Fibroblast of skin of right quadriceps (primary cell): Measurements from ENCODE around the gene TCAP.

Experiments
- DNase-seq: peaks from one replicate; pipeline ENCODE4 v3.0.0-alpha.2; 2013

TCAP gene

DNA sequence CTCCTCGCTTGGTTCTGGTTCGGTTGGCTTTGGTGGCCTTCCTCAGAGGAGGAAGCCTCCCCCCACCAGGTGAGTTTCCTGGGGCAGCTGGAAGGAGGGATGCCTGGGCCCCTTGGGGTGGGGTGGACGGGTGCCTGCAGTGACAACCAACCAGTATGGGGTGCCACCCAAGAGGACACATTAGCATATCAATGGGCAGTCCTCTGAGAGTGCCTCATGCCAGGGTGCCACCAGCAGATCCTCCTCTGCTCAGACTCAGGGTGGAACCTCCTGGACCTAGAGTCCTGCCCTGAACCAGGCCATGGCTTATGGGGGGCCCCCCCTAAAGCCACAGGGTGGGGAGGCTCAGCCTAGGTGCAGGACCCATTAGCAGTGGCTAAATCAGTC, 35.7 kb upstream of the TCAP start:
- no peak for DNase-seq

DNA sequence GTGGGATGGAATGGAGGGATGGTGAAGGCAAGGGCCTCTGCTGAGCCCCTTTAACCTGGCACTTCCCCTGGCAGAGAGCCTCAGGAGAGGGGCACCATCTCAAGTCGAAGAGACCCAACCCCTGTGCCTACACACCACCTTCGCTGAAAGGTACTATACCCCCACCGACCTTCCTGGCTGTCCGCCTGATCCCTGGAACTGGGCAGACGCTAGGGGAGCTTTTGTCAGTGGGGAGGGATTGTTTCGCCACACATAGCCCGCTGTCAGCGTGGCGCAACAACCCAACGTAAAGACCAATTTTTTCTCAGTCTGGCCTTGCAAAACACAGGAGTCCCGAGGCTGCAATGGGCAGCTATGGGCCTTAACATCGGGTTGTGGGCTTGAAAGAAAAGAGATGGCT, 35.3 kb upstream of the TCAP start:
- DNase-seq, result no peak

DNA sequence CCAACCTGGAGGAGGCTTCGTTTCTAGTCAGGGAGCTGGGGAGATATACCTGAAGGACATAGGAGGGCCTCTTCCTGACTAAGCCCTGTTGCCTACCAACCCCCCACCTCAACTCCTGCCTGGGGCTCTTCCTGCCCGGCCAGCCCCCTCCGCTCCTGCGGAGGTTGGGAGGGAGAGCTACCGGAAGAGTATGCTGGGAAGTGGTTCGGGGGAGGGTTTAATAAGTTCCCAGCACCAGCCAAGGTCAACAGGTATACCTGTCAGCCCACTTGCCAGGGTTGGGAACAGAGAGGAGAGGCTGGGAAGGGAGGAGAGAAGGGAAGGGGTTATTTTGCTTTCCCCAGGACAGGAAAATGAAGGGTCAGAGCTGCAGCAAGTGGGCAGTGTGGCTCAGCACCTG, 33.7 kb upstream of the TCAP start:
- no peak for DNase-seq

DNA sequence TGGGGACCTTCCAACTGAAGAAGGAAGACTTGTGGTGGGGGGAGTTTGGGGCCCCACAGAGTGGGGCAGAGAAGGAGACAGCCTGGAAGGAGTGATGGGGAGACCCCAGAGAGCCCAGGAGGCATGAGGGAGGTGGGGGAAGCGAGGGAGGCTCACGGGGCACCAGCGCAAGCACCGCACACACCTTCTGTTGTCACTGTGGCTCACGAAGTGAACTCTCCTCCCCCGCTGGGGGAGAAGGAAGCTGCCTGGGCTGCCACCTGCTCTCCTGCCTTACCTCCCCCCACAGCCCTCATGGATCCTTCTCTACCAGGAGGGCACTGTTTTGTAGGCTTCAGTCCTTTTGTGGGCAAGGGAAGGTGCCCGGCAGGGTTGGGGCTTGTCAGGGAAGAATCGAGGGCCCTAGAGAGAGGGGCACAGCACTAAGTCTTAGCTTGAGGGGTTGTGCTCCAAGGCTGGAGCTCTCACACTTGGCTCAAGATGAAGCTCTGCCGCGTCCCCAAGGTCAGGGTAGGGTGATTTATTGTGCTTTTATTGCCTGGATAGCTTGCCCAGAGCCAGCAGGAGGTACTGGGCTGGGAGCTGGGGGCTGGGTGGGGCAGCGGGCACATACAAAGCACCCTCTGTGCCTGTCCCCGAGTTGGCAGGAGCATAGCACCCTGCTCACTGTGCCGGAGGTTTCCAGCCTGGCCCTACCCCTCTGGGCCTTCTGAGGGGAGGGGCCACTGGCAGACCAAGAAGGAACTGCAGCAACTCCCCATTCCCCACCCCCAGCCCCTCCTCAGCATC, 32.8 kb upstream of the TCAP start:
- no peak for DNase-seq

DNA sequence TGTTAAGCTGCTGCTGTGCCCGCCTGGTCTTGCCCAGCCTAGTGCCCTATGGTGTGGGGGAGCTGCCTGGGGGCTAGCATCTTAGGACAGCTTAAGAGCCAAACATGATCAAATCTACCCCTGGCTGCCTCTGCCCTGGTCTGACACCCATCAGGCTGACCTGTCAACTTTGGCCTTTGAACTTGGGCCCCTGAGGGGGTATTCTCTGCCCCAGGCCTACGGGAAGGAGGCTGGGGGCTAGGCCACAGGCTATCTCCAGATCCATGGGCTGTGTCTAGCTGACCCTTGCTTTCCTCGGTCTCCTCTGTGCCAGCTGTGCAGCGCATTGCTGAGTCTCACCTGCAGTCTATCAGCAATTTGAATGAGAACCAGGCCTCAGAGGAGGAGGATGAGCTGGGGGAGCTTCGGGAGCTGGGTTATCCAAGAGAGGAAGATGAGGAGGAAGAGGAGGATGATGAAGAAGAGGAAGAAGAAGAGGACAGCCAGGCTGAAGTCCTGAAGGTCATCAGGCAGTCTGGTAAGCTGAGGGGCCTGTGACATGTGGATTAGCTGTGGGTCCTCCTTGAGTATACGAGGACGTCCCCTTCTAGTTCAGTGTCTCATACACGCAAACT, 31.5 kb upstream of the TCAP start:
- no peak for DNase-seq

DNA sequence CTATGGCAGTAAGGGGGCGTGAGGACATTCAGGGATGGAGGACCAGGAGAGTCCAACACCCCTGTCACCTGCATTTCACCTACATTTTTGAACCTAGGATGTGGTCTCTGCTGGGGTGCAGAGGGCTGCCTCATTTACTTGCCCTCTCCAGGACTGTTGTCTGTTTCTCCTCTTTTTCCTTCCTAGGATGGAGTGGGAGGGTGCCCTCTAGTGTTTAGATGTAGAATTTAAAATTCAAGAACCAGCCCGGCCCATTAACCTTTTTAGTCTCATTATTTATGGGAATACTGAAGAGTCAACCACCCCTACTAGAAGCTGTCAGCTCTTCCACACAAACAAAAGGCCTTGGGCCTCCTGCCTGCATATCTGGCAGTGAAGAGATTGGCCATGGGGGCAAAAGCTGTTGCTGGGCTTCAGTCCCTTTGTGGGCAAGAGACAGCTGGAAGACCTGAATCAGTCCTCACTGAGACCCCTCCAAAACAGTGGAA, 30.7 kb upstream of the TCAP start:
- peak; percentile 32 for DNase-seq

DNA sequence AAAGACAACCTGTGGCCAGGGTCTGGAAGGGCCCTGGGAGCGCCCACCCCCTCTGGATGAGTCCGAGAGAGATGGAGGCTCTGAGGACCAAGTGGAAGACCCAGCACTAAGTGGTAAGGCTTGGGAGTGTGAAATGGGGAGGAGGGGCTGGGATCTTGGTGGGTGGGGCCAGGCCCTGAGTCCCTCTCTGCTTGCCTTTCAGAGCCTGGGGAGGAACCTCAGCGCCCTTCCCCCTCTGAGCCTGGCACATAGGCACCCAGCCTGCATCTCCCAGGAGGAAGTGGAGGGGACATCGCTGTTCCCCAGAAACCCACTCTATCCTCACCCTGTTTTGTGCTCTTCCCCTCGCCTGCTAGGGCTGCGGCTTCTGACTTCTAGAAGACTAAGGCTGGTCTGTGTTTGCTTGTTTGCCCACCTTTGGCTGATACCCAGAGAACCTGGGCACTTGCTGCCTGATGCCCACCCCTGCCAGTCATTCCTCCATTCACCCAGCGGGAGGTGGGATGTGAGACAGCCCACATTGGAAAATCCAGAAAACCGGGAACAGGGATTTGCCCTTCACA, 29.5 kb upstream of the TCAP start:
- no peak for DNase-seq

GRCh38 chr17:39636587-39636926, 28.6 kb upstream of the TCAP start:
- DNase-seq, result no peak

DNA sequence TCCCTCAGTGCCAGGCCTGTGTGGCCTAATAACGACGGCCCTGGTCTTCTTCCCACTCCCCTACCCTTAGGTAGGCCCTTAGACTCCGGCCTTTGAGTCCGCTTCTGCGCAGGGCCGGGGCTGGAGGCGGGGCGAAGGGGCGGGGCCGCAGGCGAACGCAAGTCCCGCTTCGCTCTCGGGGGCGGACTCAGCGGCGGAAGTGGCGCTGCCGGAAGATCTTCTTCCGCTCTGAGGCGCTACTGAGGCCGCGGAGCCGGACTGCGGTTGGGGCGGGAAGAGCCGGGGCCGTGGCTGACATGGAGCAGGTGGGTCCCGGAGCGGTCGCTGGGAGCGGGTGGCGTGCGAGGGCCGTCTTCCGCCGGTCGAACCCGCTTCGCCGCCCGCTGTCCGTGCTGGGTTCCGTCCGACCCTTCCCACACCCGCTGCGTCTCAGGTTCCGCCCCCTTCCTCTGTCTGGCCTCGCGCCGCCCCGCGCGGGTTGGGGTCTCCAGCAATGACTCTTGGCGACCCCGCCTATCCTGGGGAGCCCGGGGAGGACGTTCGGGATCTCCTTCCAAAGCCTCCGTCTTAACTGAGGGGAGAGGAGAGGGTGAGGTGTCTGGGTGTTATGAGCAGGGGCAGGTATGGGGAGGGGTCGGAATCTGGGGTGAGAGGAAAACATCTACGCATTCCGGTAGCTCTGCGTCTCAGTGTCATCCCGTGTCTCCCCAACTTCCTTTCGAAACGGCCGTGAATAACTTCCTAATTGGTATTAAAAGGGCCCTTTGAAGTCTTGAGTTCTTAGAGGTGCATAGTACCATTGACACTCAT, 28.0 kb upstream of the TCAP start, which contains the start of gene STARD3:
TSS of gene STARD3 (plus strand) at position 218 of the 810 bp plus-strand sequence. CDS start 16,388 bp downstream, outside the sequence.
- peak; percentile 81 for DNase-seq

- no peak for DNase-seq
Measured at GRCh38 chr17:39638317-39638716, 26.8 kb upstream of the TCAP start.

DNA sequence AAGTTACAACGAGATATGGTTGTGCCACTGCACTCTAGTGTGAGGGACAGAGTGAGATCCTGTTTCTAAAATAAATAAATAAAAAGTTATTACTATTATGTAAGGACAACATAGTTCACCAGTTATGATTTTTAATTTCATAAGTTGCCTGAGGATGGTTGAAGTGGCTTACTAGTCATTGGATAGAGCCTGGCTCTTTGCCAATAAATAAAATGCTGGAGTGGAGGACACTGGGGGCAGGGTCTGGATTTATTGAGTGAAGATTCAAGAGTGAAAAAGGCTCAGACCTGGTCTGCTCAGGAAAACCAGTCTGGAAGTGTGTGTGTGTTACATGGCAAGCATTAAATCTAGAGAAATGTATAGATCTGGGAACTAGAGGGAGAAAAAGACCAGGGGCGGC, 26.1 kb upstream of the TCAP start:
- DNase-seq, result no peak

- no peak for DNase-seq
Measured at GRCh38 chr17:39639566-39640458, 25.3 kb upstream of the TCAP start.

- no peak for DNase-seq
Measured at GRCh38 chr17:39640591-39641031, 24.5 kb upstream of the TCAP start.

DNA sequence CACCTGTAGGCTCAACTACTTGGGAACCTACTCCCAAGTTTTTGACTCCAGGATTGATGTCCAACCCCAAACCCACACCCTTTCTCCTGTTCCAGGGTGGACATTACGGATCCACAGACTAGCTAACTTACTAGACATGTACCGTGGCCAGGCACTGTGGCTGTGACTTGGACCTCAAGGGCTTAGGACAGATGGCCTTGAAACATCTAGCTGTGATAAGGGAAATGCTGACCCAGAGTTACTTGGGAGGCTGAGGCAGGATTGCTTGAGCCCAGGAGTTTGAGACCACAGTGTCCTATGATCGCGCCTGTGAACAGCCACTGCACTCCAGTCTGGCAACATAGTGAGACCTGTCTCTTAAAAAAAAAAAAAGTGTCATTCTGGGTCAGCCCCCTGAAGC, 24.1 kb upstream of the TCAP start:
- DNase-seq, result no peak

DNA sequence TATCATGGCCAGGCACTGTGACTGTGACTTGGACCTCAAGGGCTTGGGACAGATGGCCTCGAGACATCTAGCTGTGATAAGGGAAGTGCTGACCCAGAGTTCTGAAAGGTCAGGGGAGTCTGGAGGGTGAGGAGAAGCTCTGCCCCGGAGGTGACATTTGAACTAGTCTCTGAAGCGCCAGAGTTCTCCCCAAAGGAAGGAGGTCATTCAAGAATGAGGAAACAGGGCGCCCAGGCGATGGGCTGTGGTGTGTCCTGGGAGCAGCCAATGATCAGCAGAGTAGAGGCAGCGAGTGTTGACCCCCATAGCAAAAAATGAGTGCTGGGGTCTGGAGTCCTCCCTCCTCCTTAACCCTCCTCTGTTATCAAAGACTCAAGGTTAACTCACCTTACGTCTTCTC, 23.3 kb upstream of the TCAP start:
- DNase-seq, result no peak

- DNase-seq, result no peak
Measured at GRCh38 chr17:39642291-39643074, 22.7 kb upstream of the TCAP start.

DNA sequence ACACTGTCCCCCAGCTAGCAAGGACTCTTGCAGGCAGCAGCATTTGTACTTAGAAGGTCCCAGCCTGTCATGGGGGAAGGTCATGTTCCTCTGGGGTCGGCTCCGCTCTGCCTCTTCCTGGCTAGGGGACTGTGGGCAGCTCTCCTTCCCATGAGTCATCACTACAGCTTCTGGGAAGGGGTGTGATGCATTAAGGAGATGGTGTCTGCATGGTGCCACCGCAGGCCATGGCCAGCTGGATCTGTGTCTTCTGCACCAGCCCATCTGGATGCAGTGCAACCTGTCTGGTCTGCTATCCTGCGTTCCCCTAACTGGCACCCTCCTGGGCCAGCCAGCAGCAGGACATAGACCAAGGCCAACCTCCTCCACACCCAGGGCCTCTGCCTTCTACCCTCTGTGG, 21.9 kb upstream of the TCAP start:
- peak; percentile 28 for DNase-seq

GRCh38 chr17:39647256-39647655, 17.9 kb upstream of the TCAP start:
- DNase-seq, result no peak

GRCh38 chr17:39648616-39649366, 16.4 kb upstream of the TCAP start:
- peak; percentile 69 for DNase-seq

GRCh38 chr17:39650121-39650579, 15.0 kb upstream of the TCAP start:
- no peak for DNase-seq
